ENCODE measurements around the gene CTNNBL1.

- TF ChIP-seq POLR2A (IDR thresholded peaks at IDR 0.05) (no peak), CTCF (IDR thresholded peaks at IDR 0.05) (no peak)
These were observed 214.0 kb downstream of the CTNNBL1 start for GRCh38 chr20:37907677-37908401.
